K562 (cell line): ENCODE results near the gene ABL1. TPM values are rescaled to one million over a fixed set of nuclear protein-coding genes. Genes with fewer than 3 reads are reported as not detected.

Experiments
- BCLAF1 ChIP-seq, 2 experiments: fragments of 450-650 bp in 1 of 2; IDR thresholded peaks; 2 replicates each; pipeline ENCODE4 v1.6.1; 2011 to 2017; ENCODE audit warnings: low read depth in 2 of 2, antibody characterized with exemption in 1 of 2, borderline replicate concordance in 1 of 2, low read length in 1 of 2, mild to moderate bottlenecking in 1 of 2, mixed read lengths in 1 of 2; ENCODE audit not compliant: control insufficient read depth in 1 of 2
- ETV1 ChIP-seq: fragments of 450-650 bp; conservative IDR thresholded peaks from 2 replicates; pipeline ENCODE4 v1.6.1; 2016; ENCODE audit warnings: missing genetic modification characterization, control low read depth, low read depth, missing compliant biosample characterization
- HCFC1 ChIP-seq: IDR thresholded peaks from 2 replicates; pipeline ENCODE4 v1.6.1; 2012; ENCODE audit warnings: low read depth, low read length, improper control_type of control experiment
- HINFP ChIP-seq: fragments of 450-650 bp; conservative IDR thresholded peaks from 2 replicates; pipeline ENCODE4 v1.6.1; 2016; ENCODE audit warnings: missing genetic modification characterization, low read depth, mild to moderate bottlenecking, control low read depth, missing compliant biosample characterization
- ID3 ChIP-seq, 2 experiments: fragments of 250-450 bp in 1 of 2; fragments of 450-650 bp in 1 of 2; sonication (Bioruptor Pico) in 1 of 2; IDR thresholded peaks; 2 replicates each; pipeline versions ENCODE4 v1.6.1 to v1.8.0; 2016 to 2021; ENCODE audit warnings: mild to moderate bottlenecking in 2 of 2, moderate library complexity in 2 of 2, missing compliant biosample characterization in 1 of 2, missing genetic modification characterization in 1 of 2
- SNAPC5 ChIP-seq: fragments of 250-450 bp; sonication (Bioruptor Pico); IDR thresholded peaks from 2 replicates; pipeline ENCODE4 v1.8.0; 2021; ENCODE audit warnings: moderate library complexity, mild to moderate bottlenecking, inconsistent platforms
- TRIM24 ChIP-seq, 2 experiments: fragments of 450-650 bp; IDR thresholded peaks; 2 replicates each; pipeline ENCODE4 v1.6.1; 2016
- ZBTB1 ChIP-seq: sonication (generic); formaldehyde crosslinking; IDR thresholded peaks from 2 replicates; pipeline ENCODE4 v1.8.1; 2023; ENCODE audit warnings: missing genetic modification reagents, low read depth, mild to moderate bottlenecking, borderline replicate concordance
- ZBTB5 ChIP-seq: fragments of 450-650 bp; IDR thresholded peaks from 2 replicates; pipeline ENCODE4 v1.6.1; 2017; ENCODE audit warnings: antibody characterized with exemption
- polyA plus RNA-seq, 8 experiments: library from polyadenylated mRNA; depleted of rRNA in 4 of 8; stranded (reverse) in 5 of 8; unstranded in 3 of 8; fragments of >200 nt; fragmentation: Nextera tagmentation in 2 of 8; fragmentation: Illumina TruSeq in 1 of 8; extraction: Ambion mirVana in 2 of 8; extraction: Trizol in 1 of 8; gene quantifications; 2 replicates each; pipeline versions ENCODE4 v1.2.1 to v1.2.3, GENCODE V29; 2011 to 2014; ENCODE audit warnings: inconsistent platforms in 1 of 8, missing spikeins in 1 of 8
- total RNA-seq, 7 experiments: library from RNA; depleted of rRNA in 6 of 7; stranded (reverse); fragments of >200 nt in 6 of 7; fragmentation: Illumina TruSeq in 2 of 7; extraction: Trizol in 2 of 7; gene quantifications; 2 replicates each; pipeline versions ENCODE4 v1.2.1 to v1.2.3, GENCODE V29; 2011 to 2021; ENCODE audit warnings: low replicate concordance in 1 of 7

The ABL1 gene
- total and polyA plus RNA-seq, 9 of the 15 experiments (the other 6 are each of a cell fraction or from before 2014, with no cell fraction given), result 1.5 to 130 (median 37.8) TPM

GRCh38 chr9:130872508-130872907, 37.5 kb downstream of the ABL1 start (continued):
- TF ChIP-seq BCLAF1 (IDR thresholded peaks at IDR 0.05; ENCODE audit: borderline replicate concordance in 1 of 2, control insufficient read depth in 1 of 2, low read depth in 2 of 2, low read length in 1 of 2) (no peak), ZBTB5 (no peak), ZBTB1 (CRISPR knock-in tag) (no peak), ID3 (CRISPR knock-in tag; IDR thresholded peaks at IDR 0.05) (no peak), ID3 (tag; IDR thresholded peaks at IDR 0.05) (no peak), TRIM24 (IDR thresholded peaks at IDR 0.05) (no peak), ETV1 (no peak), HINFP (no peak), SNAPC5 (no peak), HCFC1 (no peak)
